ENCODE data around the gene SLC29A3. TPM values are rescaled to one million over a fixed set of nuclear protein-coding genes. Genes with fewer than 3 reads are reported as not detected.

SLC29A3 gene
- total RNA-seq, 1 experiment from 2014 or later, result 3.4 TPM

- H3K9me3 ChIP-seq (ENCODE audit: low read length), result no peaks in the 10 kb centered on the region
- no peak overlapping the region for H3K4me2 ChIP-seq (ENCODE audit: low read depth, low read length, poor library complexity, severe bottlenecking)
- no peaks in the 10 kb centered on the region for H4K20me1 ChIP-seq (ENCODE audit: insufficient read depth, low read depth, low read length)
- H3K4me3 ChIP-seq (ENCODE audit: low read length), result no peak overlapping the region
- H3K36me3 ChIP-seq (ENCODE audit: insufficient read depth, low read length), result no peaks in the 10 kb centered on the region
- H3K27me3 ChIP-seq (ENCODE audit: low read length), result no peaks in the 10 kb centered on the region
- no peak for DNase-seq
- H3K9me2 ChIP-seq (replicated peaks; ENCODE audit: insufficient read depth, low read length), result no peaks in the 10 kb centered on the region
- H3K4me1 ChIP-seq (ENCODE audit: low read length), result no peaks in the 10 kb centered on the region
- H3K27ac ChIP-seq (ENCODE audit: low read length), result no peak overlapping the region
- H3K79me2 ChIP-seq (ENCODE audit: low read length), result no peaks in the 10 kb centered on the region
- H3K9ac ChIP-seq (ENCODE audit: low read length), result no peak overlapping the region
- no peak overlapping the region for H2AFZ ChIP-seq (ENCODE audit: low read length)
Observed at GRCh38 chr10:71404503-71405295, 85.6 kb downstream of the SLC29A3 start.

GRCh38 chr10:71406878-71407277 lies 87.8 kb downstream of the SLC29A3 start:
- H3K27me3 ChIP-seq (ENCODE audit: low read length), result 0 out of 2 replicates have a peak, but pooled peaks cover 2% of the 10 kb centered on the region
- H3K4me1 ChIP-seq (ENCODE audit: low read length), result no peaks in the 10 kb centered on the region
- H3K36me3 ChIP-seq (ENCODE audit: insufficient read depth, low read length), result no peaks in the 10 kb centered on the region
- H3K9me3 ChIP-seq (ENCODE audit: low read length), result no peaks in the 10 kb centered on the region; the same call in 1 of the 2 replicates
- H3K4me2 ChIP-seq (ENCODE audit: low read depth, low read length, poor library complexity, severe bottlenecking), result no peak overlapping the region
- H4K20me1 ChIP-seq (ENCODE audit: insufficient read depth, low read depth, low read length), result no peaks in the 10 kb centered on the region
- no peak overlapping the region for H3K4me3 ChIP-seq (ENCODE audit: low read length)
- H3K9ac ChIP-seq (ENCODE audit: low read length), result no peak overlapping the region
- no peaks in the 10 kb centered on the region for H3K9me2 ChIP-seq (replicated peaks; ENCODE audit: insufficient read depth, low read length)
- H2AFZ ChIP-seq (ENCODE audit: low read length), result no peak overlapping the region
- no peak overlapping the region for H3K27ac ChIP-seq (ENCODE audit: low read length)
- DNase-seq, result no peak
- H3K79me2 ChIP-seq (ENCODE audit: low read length), result no peaks in the 10 kb centered on the region

- H3K4me3 ChIP-seq (ENCODE audit: low read length), result no peak overlapping the region
- H3K9me2 ChIP-seq (replicated peaks; ENCODE audit: insufficient read depth, low read length), result no peaks in the 10 kb centered on the region
- H3K4me1 ChIP-seq (ENCODE audit: low read length), result no peaks in the 10 kb centered on the region
- no peak for DNase-seq
- no peak overlapping the region for H3K27ac ChIP-seq (ENCODE audit: low read length)
- H4K20me1 ChIP-seq (ENCODE audit: insufficient read depth, low read depth, low read length), result no peaks in the 10 kb centered on the region
- H3K9ac ChIP-seq (ENCODE audit: low read length), result no peak overlapping the region
- 0 out of 2 replicates have a peak, but pooled peaks cover 2% of the 10 kb centered on the region for H3K27me3 ChIP-seq (ENCODE audit: low read length)
- H2AFZ ChIP-seq (ENCODE audit: low read length), result no peak overlapping the region
- no peaks in the 10 kb centered on the region; the same call in 1 of the 2 replicates for H3K9me3 ChIP-seq (ENCODE audit: low read length)
- H3K36me3 ChIP-seq (ENCODE audit: insufficient read depth, low read length), result no peaks in the 10 kb centered on the region
- no peaks in the 10 kb centered on the region for H3K79me2 ChIP-seq (ENCODE audit: low read length)
- H3K4me2 ChIP-seq (ENCODE audit: low read depth, low read length, poor library complexity, severe bottlenecking), result no peak overlapping the region
Observed at GRCh38 chr10:71408436-71409225, 89.6 kb downstream of the SLC29A3 start.

DNA sequence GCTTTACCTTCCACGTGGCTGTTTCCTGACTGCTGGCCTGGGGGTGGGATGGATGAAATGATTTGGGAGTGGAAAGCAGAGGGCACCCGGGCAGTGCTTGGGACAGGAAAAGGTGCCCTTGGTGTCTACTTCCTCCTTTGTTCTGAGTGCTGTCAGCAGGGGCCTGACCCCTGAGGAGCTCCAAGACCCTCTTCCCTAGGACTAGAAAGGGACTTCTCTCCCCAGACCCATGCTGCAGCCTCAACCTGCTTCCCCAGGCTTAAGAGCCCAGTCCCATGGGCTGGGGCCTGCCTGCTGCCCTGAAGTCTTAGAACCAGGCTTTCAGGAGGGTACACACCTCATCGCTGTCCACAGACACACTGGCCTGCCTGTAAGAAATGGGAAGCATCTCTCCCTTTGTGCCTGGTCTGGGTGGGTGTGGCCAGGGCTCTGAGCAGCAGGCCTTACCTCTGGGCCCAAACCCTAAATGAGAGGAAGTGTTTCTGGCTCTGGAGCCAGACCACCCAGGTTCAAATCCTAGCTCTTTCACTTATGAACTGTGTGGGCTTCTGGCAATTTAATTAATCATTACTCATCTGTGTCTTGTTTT lies 90.6 kb downstream of the SLC29A3 start:
- Histone ChIP-seq H4K20me1 (ENCODE audit: insufficient read depth, low read depth, low read length) (no peaks in the 10 kb centered on the region), H3K4me3 (ENCODE audit: low read length) (no peak overlapping the region), H3K79me2 (ENCODE audit: low read length) (no peaks in the 10 kb centered on the region), H3K4me2 (ENCODE audit: low read depth, low read length, poor library complexity, severe bottlenecking) (no peak overlapping the region), H2AFZ (ENCODE audit: low read length) (no peak overlapping the region), H3K36me3 (ENCODE audit: insufficient read depth, low read length) (no peaks in the 10 kb centered on the region), H3K9ac (ENCODE audit: low read length) (no peak overlapping the region), H3K27me3 (ENCODE audit: low read length) (0 out of 2 replicates have a peak, but pooled peaks cover 2% of the 10 kb centered on the region), H3K9me2 (replicated peaks; ENCODE audit: insufficient read depth, low read length) (no peaks in the 10 kb centered on the region), H3K9me3 (ENCODE audit: low read length) (no peaks in the 10 kb centered on the region; the same call in 1 of the 2 replicates), H3K27ac (ENCODE audit: low read length) (no peak overlapping the region), H3K4me1 (ENCODE audit: low read length) (no peaks in the 10 kb centered on the region)
- DNase-seq, result no peak

Other genes with a start within 250 kb of the SLC29A3 start
- not detected in 2 replicates for gene UNC5B, start 106.7 kb upstream of the SLC29A3 start, total RNA-seq (2014; rRNA removed; shearing (Covaris generic); ENCODE audit: low replicate concordance)
- 0.47 and 2.1 TPM in 2 replicates for gene CDH23, start 77.7 kb downstream of the SLC29A3 start, total RNA-seq (2014; rRNA removed; shearing (Covaris generic); ENCODE audit: low replicate concordance)